Epithelial cell of esophagus (primary cell): ENCODE results near the gene CD53.

ENCODE experiments used
- DNase-seq: peaks from one replicate; pipeline ENCODE4 v3.0.0; 2010; ENCODE audit warnings: low read depth
- H3K4me3 ChIP-seq: 2 replicates; pipeline ENCODE4 v1.5.1; 2011; ENCODE audit warnings: mild to moderate bottlenecking, low read length, control low read depth
- CTCF ChIP-seq: IDR thresholded peaks from 2 replicates; pipeline ENCODE4 v1.5.1; 2011; ENCODE audit warnings: low read depth, mild to moderate bottlenecking, low read length, control low read depth, inconsistent platforms; ENCODE audit not compliant: insufficient read depth; ENCODE audit errors: missing control alignments

Gene CD53

GRCh38 chr1:110888049-110888448, 15.1 kb downstream of the CD53 start:
- no peak for DNase-seq
- TF ChIP-seq CTCF = no peak
- no peak overlapping the region for H3K4me3 ChIP-seq

GRCh38 chr1:110888641-110889040, 15.7 kb downstream of the CD53 start:
- no peak for TF ChIP-seq CTCF
- no peak for DNase-seq
- H3K4me3 ChIP-seq = no peak overlapping the region

GRCh38 chr1:110890474-110891196, 17.7 kb downstream of the CD53 start:
- DNase-seq = no peak
- TF ChIP-seq CTCF = no peak
- no peak overlapping the region for H3K4me3 ChIP-seq

- DNase-seq = no peak
- no peak for TF ChIP-seq CTCF
- no peak overlapping the region for H3K4me3 ChIP-seq
Observed at GRCh38 chr1:110893908-110894490, 21.1 kb downstream of the CD53 start.

- H3K4me3 ChIP-seq = no peak overlapping the region
- TF ChIP-seq CTCF = no peak
- no peak for DNase-seq
Observed at GRCh38 chr1:110896090-110896489, 23.1 kb downstream of the CD53 start.

- no peak for DNase-seq
- H3K4me3 ChIP-seq = no peak overlapping the region
- no peak for TF ChIP-seq CTCF
Observed at GRCh38 chr1:110897681-110898080, 24.7 kb downstream of the CD53 start.

GRCh38 chr1:110898734-110899457, 25.9 kb downstream of the CD53 start:
- DNase-seq = no peak
- no peak overlapping the region for H3K4me3 ChIP-seq
- TF ChIP-seq CTCF = no peak
